ENCODE measurements around the gene PI4KB.

DNA sequence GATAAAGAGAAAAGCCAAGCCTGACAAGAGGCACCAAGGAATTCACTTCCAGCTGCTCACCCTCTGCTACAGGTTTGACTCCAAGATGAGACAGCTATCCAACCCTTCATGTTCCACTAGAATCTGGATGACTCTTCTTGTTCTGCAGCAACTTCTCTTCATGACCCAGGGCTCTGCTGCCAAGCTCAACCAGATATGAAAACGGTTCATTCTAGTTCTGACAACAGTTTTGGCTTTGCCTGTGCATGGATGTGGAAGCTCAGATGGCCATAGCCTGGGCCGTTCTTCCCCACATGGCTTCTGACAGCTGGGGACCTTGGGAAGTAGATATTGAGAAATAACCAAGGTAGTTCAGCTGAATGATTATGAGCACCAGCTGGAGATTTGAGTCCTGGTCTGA, 13.7 kb downstream of the PI4KB start:
- TF ChIP-seq POLR2AphosphoS5 (IDR thresholded peaks at IDR 0.05; ENCODE audit: borderline replicate concordance, low read depth, low read length) (no peak), EZH2 (IDR thresholded peaks at IDR 0.05) (no peak), FOXP2 (optimal IDR thresholded peaks at IDR 0.05; ENCODE audit: control extremely low read depth, extremely low read length, insufficient read depth) (no peak)

Data from SK-N-MC (cell line).